PC-3 (cell line): Measurements from ENCODE around the gene GRB10.

Experiments used
- EZH2phosphoT487 ChIP-seq: fragments of 300-600 bp; sonication (generic); IDR thresholded peaks from 2 replicates; pipeline ENCODE4 v1.6.1; 2018; ENCODE audit warnings: mild to moderate bottlenecking, antibody characterized with exemption, low read length, borderline replicate concordance
- TF ChIP-seq, protein P1 (sequence below): fragments of 300-600 bp; sonication (generic); conservative IDR thresholded peaks from 2 replicates; pipeline ENCODE4 v1.5.1; 2017; ENCODE audit warnings: antibody characterized with exemption, low read depth, mild to moderate bottlenecking, low read length

DNA sequence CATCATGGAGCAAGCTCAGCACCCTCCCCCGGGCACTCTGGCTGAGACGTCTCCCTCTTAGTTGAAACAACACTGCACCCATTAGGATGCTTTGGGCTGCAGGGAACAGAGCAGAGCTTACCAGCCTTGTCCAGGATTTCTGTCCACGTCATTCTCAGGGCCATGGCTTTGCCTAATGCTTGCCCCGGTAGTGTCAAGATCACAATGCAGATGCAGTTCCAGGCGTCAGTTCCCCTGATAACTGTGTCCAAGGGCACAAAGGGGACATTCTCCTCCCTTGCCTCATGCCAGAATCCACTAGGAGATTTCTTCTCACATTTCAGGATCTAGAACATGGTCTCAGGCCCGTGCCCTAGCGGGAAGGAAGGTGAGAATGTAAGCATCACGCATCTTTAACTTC is 17.2 kb upstream of the GRB10 start:
- TF ChIP-seq, protein P1, sequence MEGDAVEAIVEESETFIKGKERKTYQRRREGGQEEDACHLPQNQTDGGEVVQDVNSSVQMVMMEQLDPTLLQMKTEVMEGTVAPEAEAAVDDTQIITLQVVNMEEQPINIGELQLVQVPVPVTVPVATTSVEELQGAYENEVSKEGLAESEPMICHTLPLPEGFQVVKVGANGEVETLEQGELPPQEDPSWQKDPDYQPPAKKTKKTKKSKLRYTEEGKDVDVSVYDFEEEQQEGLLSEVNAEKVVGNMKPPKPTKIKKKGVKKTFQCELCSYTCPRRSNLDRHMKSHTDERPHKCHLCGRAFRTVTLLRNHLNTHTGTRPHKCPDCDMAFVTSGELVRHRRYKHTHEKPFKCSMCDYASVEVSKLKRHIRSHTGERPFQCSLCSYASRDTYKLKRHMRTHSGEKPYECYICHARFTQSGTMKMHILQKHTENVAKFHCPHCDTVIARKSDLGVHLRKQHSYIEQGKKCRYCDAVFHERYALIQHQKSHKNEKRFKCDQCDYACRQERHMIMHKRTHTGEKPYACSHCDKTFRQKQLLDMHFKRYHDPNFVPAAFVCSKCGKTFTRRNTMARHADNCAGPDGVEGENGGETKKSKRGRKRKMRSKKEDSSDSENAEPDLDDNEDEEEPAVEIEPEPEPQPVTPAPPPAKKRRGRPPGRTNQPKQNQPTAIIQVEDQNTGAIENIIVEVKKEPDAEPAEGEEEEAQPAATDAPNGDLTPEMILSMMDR, result no peak
- TF ChIP-seq EZH2phosphoT487, result no peak
